ENCODE measurements around the gene ZNRF3.
"Not testable (repeated sequence)": the region's sequence is repeated elsewhere in the genome, so short reads cannot be mapped to it uniquely, and the experiment has no call there.

The ZNRF3 gene

DNA sequence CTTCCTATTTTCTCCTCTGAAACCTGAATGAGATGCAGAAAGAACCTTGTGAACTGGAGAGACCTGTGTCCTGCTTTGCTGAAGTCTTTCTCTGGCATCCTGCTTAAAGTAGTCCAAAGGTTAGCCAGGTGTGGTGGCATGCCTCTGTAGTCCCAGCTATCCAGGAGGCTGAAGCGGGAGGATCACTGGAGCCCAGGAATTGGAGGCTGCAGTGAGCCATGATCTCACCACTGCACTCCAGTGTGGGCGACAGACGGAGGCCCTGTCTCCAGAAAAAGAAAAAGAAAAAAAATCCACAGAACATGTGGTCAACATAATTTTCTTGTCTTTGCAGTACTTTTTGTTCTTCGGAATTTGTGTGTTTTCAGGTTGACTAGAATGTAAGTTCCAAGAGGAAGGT, 187.1 kb downstream of the ZNRF3 start:
- DNase-seq (ENCODE audit: low read depth), result no peak

DNA sequence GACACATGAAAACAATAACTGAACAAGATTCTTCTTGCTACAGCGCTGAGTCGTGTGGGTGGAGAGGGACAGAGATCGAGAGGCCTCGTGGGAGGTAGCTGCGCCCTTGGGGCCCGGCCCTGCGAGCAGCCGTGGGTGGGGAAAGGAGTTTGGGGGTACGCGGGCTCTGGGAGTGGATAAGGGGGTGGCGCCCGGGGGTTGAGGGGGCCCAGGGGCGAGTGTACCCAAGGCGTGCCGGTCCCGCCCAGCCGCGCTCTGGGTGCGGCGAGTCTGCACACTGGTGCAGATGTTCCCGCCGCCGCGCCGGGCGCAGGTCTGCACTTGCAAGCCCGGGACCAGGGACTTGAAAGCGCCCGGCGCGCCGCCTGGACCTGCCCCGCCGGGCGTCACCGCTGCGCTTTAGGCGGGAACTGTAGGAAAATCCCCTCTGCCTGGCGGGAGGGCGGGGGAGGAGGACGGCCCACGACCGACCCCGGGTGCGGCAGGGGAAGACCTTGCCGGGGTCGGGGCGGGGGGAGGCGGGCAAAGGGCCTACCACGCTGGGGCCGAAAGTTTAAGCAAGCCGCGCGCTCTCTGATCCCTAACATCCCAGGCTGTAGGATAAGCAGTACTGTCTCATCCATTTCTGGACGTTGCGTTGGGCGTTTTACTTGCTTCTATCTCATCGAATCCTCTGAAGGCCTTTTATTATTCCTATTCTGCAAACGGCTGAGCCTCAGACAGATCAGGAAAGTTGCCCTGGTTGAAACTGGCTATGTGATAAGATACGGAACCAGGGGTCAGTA, 188.1 kb downstream of the ZNRF3 start:
- no peak for DNase-seq (ENCODE audit: low read depth)

DNA sequence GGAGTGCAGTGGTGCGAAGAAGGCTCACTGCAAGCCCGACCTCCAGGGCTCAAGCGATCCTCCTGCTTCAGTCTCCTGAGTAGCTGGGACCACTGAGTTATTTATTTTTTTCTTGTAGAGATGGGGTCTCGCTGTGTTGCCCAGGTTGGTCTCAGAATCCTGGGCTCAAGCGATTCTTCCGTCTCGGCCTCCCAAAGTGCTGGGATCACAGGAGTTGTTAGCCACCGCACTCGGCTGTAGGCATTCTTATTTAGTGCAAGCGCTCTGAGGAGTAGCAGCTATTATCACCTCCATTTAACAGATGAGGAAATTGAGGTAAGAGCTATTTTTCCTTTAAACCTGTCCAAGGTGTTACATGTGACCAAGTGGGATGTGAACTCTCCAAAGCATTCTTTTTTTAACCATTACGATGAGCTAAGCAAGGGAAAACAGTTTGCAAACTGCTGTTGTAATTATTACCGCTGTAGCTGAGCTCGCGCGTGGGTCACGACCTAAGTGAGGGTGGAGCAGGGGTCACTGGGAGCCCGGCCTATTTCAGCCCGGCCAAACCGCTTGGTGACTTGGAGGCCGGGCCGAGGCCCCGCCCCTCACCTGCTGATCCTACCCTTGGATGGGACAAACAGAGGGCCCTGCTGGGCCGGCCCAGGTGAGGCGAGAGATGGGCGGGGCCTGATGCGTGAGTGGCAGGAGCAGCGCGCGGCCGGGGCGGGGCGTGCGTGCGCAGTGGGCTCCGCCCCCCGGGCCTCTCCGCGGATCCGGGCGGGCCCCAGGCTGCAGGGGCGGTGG, 189.0 kb downstream of the ZNRF3 start:
- no peak for DNase-seq (ENCODE audit: low read depth)

DNA sequence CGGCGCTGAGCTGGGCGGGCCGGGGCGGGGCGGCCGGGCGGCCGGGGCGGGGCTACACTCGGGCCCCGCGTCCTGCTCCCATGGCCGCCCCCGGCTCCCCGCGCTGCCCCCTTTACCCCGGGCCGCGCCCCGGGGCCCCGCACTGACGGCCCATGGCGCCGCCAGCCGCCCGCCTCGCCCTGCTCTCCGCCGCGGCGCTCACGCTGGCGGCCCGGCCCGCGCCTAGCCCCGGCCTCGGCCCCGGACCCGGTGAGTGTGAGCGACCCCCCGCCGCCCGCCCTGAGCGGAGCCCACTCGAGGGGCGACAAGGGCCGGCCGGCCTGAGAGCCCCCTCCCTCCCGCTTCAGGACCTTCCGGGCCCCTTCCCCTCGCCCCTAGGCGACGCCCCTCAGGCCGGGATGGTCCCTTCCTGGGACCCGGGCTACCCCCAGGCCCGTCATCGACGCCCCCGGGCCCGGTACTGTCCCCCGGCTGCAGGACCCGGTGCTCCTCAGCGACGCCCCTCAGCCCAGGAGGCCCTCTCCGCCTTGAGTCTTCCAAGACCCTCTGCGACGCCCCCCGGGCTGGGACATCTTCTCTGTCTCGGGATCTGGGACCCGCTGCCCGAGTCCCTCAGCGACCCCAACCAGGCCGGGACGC, 189.7 kb downstream of the ZNRF3 start, which contains the start of gene KREMEN1:
Gene KREMEN1 (plus strand): TSS at position 57 of the 639 bp plus-strand sequence. CDS start 96 bp downstream, at position 153.
- no peak for DNase-seq (ENCODE audit: low read depth)

DNA sequence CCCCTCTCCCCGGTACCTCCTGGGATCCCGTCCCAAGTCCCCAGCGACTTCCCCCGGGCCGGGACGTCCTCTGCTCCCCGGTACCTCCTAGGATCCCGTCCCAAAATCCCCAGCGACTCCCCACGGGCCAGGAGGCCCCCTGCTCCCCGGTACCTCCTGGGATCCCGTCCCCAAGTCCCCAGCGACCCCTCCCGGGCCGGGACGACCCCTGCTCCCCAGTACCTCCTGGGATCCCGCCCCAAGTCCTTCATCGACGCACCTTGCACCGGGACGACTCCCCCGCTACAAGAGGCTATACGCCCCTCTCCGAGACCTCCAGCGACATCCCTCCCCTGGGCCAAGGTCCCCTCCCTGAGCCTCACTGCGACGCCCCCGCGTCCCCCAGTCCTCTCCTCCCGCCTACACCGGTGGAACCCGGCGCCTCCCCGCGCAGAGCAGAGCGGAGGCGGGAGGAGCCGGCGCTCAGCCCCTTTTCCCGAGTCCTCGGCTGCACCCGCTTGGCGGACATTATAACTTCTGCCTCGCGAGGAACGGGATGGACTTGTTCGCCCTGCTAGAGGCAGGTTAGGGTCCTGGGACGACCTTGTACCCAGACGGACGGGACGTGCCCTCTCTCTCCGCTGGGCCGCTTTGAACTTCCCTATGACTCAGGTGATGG, 190.4 kb downstream of the ZNRF3 start:
- no peak for DNase-seq (ENCODE audit: low read depth)

DNA sequence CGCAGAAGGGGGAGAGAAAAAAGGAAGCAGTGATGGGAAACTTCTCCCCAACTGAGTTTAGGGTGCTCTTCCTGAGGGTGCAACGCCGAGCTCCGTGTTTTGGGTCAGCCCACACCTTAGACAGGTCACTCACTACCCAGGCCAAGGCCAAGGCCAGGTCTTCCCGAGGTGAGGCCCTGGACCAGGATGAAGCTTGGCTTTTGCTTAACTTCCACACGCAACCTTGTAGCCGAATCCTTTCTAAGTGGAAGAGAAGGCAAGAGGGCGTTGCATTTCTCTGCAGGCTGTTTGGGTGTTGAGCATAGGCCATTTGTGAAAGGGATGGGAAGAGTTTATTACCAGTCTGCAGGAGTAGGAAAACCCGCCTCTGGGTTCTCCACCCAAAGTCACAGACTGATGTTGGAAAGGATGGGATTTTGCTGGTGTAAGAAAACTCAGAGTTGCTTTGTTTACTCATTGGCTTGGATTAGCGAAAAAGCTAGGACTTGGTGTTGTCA, 191.0 kb downstream of the ZNRF3 start:
- no peak for DNase-seq (ENCODE audit: low read depth)

DNA sequence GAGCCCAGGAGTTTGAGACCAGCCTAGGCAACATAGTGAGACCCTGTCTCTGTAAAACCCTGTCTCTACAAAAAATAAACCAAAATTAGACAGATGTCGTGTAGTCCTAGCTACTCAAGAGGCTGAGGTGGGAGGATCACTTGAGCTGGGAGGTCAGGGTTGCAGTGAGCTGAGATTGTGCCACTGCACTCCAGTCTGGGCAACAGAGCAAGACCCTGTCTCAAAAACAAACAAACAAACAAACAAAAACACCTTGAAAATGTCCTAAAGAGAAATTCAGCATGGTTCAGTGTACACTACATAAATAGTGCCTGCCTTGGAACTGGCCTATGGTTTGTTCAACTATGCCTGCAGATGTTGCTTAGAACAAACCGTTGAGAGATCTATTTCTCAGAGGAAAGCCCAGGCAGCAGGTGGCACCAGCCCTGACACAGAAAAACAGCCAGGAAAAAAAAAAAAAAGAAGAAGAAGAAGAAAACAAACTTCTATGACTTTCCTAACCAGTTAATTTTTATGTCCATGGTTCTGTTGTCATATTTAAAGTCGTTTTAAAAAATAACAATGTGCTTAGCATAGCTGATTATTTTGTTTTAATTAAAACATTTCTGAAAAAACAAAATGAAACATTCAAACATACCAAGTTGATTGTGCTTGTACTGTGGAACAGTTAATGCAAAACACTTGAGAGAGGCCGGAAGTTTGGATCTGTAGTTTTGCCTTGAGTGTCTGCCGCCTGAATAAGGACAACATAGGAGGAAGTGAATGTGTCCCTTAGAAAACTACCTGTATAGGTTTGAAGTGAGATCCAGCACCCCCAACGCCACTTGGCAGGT, 194.9 kb downstream of the ZNRF3 start:
- no peak for DNase-seq (ENCODE audit: low read depth)

DNA sequence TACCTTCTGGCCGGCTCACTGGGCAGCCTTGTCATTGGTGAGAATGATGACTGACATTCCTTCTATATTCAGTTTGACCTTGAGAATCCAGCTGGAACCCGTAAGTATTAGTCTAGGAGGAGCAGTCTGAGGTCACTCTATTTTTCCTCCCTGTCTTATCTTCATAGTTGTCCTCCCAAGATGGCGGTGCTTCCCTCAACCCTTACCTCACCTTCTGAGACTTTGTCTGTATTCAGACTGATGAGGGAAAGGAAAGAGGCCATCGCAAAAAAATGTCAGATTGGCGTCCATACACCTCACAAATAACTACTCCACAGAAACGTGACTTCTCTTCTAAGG, 195.5 kb downstream of the ZNRF3 start:
- no peak for DNase-seq (ENCODE audit: low read depth)

DNA sequence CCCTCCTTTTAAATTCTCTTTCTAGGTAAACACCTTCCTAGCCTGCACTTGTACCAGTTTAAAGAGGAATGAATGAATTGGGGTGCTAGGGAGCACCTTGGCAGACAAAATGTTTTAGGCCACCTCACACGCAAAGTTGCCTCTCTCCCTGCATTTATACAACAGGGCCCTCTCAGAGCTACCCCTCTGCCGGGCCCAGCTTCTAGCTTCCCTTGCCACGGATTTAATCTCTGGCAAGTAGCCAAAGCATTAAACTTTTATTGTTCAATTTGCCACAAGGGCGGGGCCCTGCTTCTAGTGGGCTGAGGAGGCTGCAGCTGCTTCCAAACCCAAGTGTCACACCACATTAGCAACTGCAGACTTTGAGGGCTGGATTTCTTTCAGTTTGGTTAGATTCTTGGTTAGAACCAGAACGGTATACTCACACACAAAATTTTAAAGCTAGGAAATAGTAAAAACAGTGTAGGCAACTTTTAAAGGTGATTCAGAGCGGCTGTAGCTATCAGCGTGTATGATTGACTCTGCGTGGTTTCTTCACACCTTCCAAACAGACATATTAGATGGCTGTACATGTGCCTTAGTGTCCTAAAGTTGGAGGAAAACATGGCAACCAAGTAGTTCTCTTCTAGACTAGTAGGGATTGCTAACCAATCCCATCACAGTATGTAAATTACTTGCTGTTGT, 196.0 kb downstream of the ZNRF3 start:
- DNase-seq (ENCODE audit: low read depth), result no peak

DNA sequence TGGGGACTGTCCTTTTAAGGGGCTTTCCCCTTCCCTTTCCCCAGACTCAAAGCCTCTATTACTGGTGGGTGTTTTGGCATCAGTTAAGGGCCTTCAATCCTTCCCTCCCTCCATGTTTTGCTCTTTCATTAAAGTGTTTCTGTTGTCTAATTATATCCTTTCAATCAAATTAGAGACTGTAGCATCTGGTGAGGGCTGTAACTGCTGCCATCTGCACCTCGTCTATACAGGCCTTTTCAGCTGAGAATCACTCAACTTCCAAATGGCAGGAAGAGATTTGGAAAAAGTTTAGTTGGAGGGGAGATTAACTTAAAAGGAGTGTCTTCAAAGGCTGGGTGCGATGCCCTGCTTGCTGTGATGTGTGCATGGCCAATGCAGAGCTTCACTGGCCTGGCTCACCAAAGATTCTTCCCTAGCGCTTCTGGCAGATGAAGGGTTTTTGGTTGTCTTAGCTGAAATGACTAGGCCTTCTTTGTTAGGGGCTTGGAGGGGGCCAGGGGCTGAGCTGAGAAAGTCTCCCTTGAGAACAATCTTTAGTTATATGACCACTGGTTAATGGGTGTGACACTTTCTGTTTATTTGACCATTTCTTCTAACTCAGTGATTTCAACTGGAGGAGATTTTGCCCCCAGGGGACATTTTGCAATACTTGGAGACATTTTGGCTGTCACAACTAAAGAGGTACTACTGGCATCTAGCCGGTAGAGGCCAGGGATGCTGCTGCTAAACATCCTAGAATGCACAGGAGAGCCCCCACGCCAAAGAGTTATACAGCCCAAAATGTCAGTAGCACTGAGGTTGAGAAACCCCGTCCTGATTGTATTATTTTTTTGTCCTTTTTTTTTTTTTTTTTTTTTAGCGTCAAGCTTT, 197.0 kb downstream of the ZNRF3 start:
- no peak for DNase-seq (ENCODE audit: low read depth)

DNA sequence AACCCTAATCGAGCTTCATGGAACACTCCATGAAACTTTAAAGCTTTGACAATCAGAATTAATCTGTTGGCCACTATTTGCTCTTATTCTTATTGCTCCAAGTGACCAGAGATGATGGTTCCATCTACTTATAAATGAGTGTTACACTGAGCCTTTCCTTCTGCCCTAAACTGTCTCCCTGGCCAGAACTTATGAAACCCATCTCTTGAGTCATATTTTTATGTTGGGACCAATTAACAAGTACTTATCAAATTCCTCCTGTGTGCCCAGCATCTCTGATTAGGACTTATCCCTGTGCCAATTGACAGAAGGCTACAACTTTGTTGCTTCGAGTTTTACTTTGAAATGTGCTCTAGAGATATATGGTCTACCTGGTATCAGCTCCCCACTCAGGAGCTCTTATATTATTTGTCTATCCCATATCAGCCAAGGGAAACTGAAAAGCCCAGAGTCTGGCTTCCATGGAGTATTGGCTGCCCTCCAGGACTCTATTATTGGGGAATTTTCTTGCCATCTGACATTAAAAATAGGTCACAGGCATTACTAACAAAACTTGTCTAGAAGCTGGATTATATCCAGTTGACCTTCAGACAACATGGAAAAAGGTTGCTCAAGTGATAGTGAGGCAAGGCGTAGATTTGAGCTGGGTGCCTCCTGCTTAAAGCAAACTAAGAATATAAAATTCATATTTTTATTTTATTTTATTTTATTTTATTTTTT, 198.3 kb downstream of the ZNRF3 start:
- no peak for DNase-seq (ENCODE audit: low read depth)

DNA sequence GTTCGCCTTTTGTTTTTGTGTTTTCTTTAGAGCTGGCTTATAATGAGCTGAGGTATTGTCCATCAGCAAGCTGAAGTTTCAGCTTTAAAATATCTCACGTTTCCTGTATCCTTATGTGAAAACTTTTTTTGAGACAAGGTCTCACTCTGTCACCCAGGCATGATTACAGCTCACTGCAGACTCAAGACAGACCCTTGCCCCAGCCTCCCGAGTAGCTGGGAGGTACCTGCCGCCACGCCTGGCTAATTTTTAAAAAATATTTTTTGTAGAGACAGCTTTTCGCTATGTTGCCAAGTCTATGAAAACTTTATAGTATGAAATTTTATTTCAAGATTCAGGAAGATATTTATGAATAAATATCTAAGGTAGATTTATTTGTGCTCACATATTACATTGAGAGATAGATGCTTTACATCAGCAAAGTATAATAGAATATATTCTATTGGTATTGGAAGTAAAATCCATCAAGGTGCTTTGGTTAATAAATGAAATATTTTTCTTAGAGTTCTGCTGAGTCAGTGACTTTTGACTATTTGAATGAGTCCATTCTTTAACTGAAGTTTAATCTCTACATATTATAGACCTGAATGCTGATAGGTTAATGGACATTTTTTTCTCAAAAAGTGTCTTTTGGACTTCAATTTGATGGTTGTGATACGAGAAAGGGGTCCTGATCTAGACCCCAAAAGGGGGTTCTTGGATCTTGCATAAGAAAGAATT, 199.6 kb downstream of the ZNRF3 start:
- no peak for DNase-seq (ENCODE audit: low read depth)

DNA sequence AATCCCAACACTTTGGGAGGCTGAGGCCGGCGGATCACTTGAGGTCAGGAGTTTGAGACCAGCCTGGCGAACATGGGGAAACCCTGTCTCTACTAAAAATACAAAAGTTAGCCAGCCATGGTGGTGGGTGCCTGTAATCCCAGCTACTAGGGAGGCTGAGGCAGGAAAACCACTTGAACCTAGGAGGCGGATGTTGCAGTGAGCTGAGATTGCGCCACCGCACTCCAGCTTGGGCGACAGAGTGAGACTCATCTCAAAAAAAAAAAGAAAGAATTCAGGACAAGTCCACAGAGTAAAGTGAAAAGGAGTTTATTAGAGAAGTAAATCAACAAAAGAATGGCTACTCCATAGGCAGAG, 200.2 kb downstream of the ZNRF3 start:
- DNase-seq (ENCODE audit: low read depth), result not testable (repeated sequence)

DNA sequence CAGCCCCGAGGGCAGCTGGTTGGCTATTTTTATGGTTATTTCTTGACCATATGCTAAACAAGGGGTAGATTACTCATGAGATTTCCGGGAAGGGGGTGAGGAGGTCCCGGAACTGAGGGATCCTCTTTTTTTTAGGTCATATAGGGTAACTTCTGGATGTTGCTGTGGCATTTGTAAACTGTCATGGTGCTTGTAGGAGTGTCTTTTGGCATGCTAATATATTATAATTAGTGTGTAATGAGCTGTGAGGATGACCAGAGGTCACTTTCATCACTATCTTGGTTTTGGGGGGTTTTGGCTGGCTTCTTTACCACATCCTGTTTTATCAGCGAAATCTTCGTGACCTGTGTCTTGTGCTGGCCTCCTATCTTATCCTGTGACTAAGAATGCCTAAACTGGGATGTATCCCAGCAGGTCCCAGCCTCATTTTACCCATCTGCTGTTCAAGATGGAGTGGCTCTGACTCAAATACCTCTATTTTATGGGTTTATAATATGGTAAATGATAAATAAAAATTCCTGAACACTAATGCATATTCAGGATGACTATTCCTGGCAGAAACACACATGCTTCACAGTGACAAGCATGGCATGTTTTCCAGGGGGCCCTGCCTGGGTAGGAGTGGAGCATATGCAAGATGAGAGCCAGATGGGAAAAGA, 200.7 kb downstream of the ZNRF3 start:
- DNase-seq (ENCODE audit: low read depth), result no peak

DNA sequence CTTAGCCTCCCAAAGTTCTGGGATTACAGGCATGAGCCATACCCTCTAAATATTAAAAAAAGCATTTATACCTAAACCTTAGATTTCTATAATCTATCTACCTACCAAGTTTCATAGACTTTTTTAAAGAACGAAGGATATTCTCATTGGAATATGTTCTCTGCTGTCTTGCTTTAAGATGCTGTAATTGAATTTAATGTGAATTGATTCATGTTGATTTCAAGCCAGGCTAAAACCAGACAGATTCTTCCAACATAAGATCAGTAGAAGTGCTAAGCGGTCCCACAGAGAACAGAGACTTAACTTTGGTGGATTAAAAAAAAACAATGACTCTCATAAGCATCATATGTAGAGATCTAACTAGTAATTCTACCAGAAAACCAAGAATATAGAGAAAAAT, 203.6 kb downstream of the ZNRF3 start:
- DNase-seq (ENCODE audit: low read depth), result no peak

DNA sequence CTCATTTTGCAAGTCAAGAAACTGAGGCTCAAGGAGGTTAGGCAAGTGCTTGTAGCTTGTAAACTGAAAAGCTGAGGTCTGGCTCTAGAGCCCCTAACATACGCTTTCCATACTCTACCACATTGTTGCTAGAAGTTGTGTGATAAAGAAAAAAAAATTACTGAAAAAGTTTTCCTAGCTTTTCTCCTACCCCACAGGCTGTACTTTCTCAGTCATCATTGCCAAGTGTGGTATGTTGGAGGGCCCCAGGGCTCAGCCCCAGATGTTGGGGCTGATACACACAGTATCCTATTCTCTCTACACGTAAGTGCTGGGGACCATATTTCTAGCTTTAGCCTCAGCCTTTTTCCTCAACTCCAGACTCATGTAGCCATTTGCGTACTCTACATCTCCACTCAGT, 205.4 kb downstream of the ZNRF3 start:
- no peak for DNase-seq (ENCODE audit: low read depth)

DNA sequence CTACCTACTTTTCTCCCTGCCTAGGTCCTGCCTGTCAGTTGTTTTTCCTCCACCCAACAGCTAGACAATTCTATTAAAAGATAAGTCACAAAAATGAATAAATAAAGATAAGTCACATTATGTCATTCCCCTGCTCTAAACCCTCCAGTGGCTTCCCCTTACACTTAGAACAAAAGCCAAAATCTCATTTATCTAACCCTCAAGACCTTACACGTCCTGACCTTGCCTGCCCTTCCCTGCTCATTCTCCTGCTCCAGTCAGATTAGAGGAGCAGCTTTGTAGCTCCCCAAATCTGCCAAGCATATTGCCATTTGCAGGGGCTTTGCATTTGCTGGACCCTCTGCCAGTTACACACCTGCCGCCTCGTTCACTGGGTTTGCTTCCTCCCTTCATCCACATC, 206.1 kb downstream of the ZNRF3 start:
- no peak for DNase-seq (ENCODE audit: low read depth)

DNA sequence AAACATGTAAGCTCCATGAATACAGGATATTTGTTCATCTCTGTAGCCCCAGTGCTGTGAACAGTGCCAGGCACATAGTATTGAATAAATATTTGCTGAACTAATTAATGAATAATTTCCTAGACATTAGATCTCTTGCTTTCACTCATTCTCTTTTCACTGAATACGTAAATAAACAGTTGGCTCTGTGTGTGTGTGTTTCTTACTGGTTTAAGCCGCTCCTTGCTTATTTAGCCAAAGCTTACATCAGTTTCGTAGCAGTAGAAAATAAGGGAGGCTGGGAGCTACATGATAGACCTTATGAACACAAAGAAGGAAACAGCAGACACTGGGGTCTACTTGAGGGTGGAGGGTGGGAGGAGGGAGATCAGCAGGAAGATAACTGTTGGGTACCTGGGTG, 206.7 kb downstream of the ZNRF3 start:
- no peak for DNase-seq (ENCODE audit: low read depth)

Data from CMK (cell line).